Kidney (tissue), 14 donors: ENCODE data around the gene GLP2R. TPM values are rescaled to one million over a fixed set of nuclear protein-coding genes. Genes with fewer than 3 reads are reported as not detected.

ENCODE experiments used
- DNase-seq, 5 donors: peaks; one replicate each; pipeline ENCODE4 v3.0.0-alpha.2; 2013 to 2020
- FAIRE-seq: peaks from 2 replicates; lab custom pipeline; 2012; peaks lifted over from hg19 to GRCh38; lab: Jason Lieb, UNC
- H3K27ac ChIP-seq, 2 donors: one replicate each; pipeline ENCODE4 v1.7.0; 2013; ENCODE audit warnings: low read depth in 2 of 2, low read length in 2 of 2, inconsistent platforms in 1 of 2
- H3K27me3 ChIP-seq: one replicate; pipeline ENCODE4 v1.7.1; 2013; ENCODE audit warnings: low read length, inconsistent platforms; ENCODE audit not compliant: control insufficient read depth, insufficient read depth
- H3K36me3 ChIP-seq, 3 donors: one replicate each; pipeline versions ENCODE4 v1.7.0 to v1.7.1; 2013; ENCODE audit warnings: low read length in 3 of 3, control low read depth in 1 of 3, inconsistent platforms in 1 of 3; ENCODE audit not compliant: insufficient read depth in 3 of 3, control insufficient read depth in 2 of 3
- H3K4me1 ChIP-seq, 3 donors: one replicate each; pipeline versions ENCODE4 v1.7.0 to v1.7.1; 2013; ENCODE audit warnings: low read length in 3 of 3, inconsistent platforms in 1 of 3, low read depth in 1 of 3; ENCODE audit not compliant: control insufficient read depth in 2 of 3, insufficient read depth in 2 of 3
- H3K4me3 ChIP-seq, 3 donors: one replicate each; pipeline versions ENCODE4 v1.7.0 to v1.8.1; 2013; ENCODE audit warnings: low read length in 3 of 3, control low read depth in 1 of 3, inconsistent platforms in 1 of 3
- H3K9ac ChIP-seq, 3 donors: one replicate each; pipeline versions ENCODE4 v1.7.0 to v1.7.1; 2013; ENCODE audit warnings: low read length in 3 of 3, control low read depth in 1 of 3, inconsistent platforms in 1 of 3
- H3K9me3 ChIP-seq, 3 donors: one replicate each; pipeline versions ENCODE4 v1.7.0 to v1.7.1; 2013; ENCODE audit warnings: low read length in 3 of 3, control low read depth in 1 of 3, inconsistent platforms in 1 of 3; ENCODE audit not compliant: control insufficient read depth in 2 of 3, insufficient read depth in 1 of 3
- intact Hi-C: fragments of 100-400 bp; cut with DNase I; formaldehyde crosslinking; loops from one replicate; pipeline ENCODE4 v1.11.1; 2022
- polyA plus RNA-seq: library from polyadenylated mRNA; stranded (reverse); fragments of 350-450 nt; fragmentation: Illumina TruSeq; extraction: RNeasy Lipid Tissue Mini Kit (QIAGEN cat#74804); gene quantifications from one replicate; pipeline ENCODE4 v1.2.3, GENCODE V29; 2014; ENCODE audit warnings: low read depth, low replicate concordance; ENCODE audit not compliant: insufficient read depth
- total RNA-seq: library from RNA; stranded (reverse); fragmentation: NEBNext Ultra II Directional; extraction: Animal tissue kit (Norgen Biotek cat#: 25700); gene quantifications from one replicate; pipeline ENCODE4 v1.2.1, GENCODE V29; 2021
- TF ChIP-seq, protein P1 (sequence below): IDR thresholded peaks from 3 replicates; pipeline ENCODE4 v1.5.1; 2012; ENCODE audit warnings: mild to moderate bottlenecking, moderate library complexity, borderline replicate concordance; ENCODE audit not compliant: insufficient read depth; ENCODE audit errors: extremely low read depth
- donor health status: control.
- donor health status: control.
- donor health status: control.
- donor health status: control.
- donor health status: control.
- donor health status: DM: yes; HTN: yes; CAD: no.
- donor health status: Normal renal cell carcinoma (clear cell type).

Gene GLP2R
- total and polyA plus RNA-seq, 2 donors from 2014 or later, result not detected

DNA sequence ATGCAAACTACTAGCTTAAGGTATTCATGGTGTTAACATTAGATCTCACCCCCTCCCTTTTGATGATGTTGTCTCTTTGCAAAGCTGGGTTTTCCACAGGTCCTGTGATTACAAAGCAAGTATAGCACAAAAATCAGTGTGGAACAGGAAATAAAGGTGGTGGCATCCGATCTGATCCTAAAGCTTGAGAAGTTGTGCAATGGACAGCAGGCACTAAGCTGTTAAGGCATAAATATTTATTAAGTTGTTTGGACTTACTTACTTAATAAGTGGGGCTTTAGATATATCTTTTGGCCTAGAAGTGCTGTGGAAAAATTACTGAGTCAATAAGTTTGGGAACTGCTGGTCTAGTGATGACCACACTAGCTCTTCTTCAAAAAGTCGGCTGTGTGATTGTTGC is 5.0 kb downstream of the GLP2R start:
- FAIRE-seq, result no peak

DNA sequence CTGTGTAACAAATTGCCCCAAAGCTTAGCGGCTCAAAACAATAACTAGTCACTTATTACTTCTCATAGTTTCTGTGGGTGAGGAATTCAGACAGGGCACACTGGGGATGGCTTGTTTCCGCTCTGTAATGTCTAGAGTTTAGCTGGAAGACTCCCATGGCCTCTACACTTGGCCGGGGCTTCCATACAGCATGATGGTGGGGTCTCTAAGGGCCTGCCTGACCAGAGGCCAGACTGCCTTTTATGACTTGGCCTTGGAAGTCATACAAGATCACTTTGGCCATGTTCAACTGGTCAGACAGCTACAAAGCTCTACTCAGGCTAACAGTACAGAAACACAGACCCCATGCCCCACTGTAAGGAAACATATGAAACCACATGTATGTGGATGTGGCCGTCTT is 8.2 kb downstream of the GLP2R start:
- H3K36me3 ChIP-seq, result no peaks in the 10 kb centered on the region
- H3K4me3 ChIP-seq, result no peak overlapping the region
- no peak overlapping the region for H3K27ac ChIP-seq
- H3K9ac ChIP-seq, result no peak overlapping the region
- no peaks in the 10 kb centered on the region for H3K9me3 ChIP-seq
- intact Hi-C loops, result no loop called here
- no peaks in the 10 kb centered on the region for H3K4me1 ChIP-seq
- FAIRE-seq (no peak), DNase-seq (no peak)
- TF ChIP-seq, protein P1, sequence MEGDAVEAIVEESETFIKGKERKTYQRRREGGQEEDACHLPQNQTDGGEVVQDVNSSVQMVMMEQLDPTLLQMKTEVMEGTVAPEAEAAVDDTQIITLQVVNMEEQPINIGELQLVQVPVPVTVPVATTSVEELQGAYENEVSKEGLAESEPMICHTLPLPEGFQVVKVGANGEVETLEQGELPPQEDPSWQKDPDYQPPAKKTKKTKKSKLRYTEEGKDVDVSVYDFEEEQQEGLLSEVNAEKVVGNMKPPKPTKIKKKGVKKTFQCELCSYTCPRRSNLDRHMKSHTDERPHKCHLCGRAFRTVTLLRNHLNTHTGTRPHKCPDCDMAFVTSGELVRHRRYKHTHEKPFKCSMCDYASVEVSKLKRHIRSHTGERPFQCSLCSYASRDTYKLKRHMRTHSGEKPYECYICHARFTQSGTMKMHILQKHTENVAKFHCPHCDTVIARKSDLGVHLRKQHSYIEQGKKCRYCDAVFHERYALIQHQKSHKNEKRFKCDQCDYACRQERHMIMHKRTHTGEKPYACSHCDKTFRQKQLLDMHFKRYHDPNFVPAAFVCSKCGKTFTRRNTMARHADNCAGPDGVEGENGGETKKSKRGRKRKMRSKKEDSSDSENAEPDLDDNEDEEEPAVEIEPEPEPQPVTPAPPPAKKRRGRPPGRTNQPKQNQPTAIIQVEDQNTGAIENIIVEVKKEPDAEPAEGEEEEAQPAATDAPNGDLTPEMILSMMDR, result no peak
- H3K27me3 ChIP-seq, result no peaks in the 10 kb centered on the region

More for the DNA sequence above, 5.0 kb downstream of the GLP2R start:
- Histone ChIP-seq H3K9ac (no peak overlapping the region), H3K4me3 (no peak overlapping the region), H3K27ac (no peak overlapping the region), H3K4me1 (no peaks in the 10 kb centered on the region), H3K9me3 (no peaks in the 10 kb centered on the region), H3K27me3 (no peaks in the 10 kb centered on the region), H3K36me3 (no peaks in the 10 kb centered on the region)
- DNase-seq, result no peak
- TF ChIP-seq, protein P1, result no peak
- intact Hi-C loops, result no loop called here

DNA sequence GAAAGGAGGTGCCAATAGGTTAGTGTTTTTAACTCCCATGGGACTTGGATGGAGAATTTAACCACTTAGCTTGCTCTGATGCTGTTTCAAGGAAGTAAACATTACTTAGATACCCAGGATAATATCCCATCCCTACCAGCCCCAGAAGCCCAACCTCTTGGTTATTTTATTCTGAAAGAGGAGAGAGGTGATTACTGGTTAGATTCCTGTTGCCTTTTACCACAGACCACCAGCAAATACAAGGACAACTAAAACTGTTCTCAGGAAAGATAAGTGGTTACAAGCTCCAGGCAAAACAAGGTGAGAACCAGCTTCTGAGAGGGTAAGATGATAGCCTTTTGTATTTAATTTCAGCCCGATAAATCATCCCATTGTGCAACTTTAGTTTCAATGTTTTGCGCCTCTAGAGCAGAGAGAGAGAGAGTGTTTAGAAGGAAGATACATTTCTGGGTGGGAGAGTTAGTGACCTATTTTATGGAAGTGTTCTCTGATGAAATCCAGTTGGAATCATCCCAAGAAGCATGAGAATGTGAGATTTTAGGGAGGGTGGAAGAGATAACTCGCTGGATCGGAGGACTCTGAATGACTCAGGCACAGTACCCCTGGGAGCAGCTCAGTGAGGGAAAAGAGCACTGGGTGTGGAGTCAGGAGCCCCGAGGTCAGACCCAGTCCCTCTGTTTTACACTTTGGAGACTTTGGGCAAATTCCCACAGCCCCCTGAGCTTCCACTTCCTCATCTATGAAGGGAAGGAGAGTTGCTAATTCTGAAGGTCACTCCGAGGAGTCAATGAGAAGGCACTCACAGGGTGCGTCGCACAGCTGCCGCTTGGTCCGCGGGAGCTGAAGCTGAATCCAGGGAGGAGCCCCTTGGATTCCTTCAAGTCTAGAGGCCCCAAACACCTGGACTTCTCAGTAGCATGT is 12.1 kb downstream of the GLP2R start:
- no peak for FAIRE-seq
- no peaks in the 10 kb centered on the region for H3K27me3 ChIP-seq
- H3K4me3 ChIP-seq, result no peak overlapping the region
- no peaks in the 10 kb centered on the region for H3K4me1 ChIP-seq
- TF ChIP-seq, protein P1, result no peak
- H3K9ac ChIP-seq, result no peak overlapping the region
- intact Hi-C loops, result no loop called here
- no peaks in the 10 kb centered on the region for H3K9me3 ChIP-seq
- no peak overlapping the region for H3K27ac ChIP-seq
- no peaks in the 10 kb centered on the region for H3K36me3 ChIP-seq
- DNase-seq, result peak in 2 of 5 donors; percentile 41 to 71
